ENCODE data around the gene DIDO1.

The DIDO1 gene

GRCh38 chr20:62963614-62964397 is 37.5 kb upstream of the DIDO1 start:
- Histone ChIP-seq H3K4me2 (ENCODE audit: low read length) (no peak overlapping the region), H2AK5ac (ENCODE audit: low read length) (no peak overlapping the region), H3K27me3 (ENCODE audit: insufficient read depth, low read length, poor library complexity) (no peaks in the 10 kb centered on the region), H3K56ac (ENCODE audit: low read length) (no peak overlapping the region), H4K5ac (ENCODE audit: low read length) (no peak overlapping the region), H3K4me3 (ENCODE audit: low read length) (no peak overlapping the region), H2BK120ac (ENCODE audit: low read depth, low read length) (no peak overlapping the region), H3K23ac (ENCODE audit: low read length) (no peak overlapping the region), H4K8ac (ENCODE audit: low read depth, low read length) (no peak overlapping the region), H3K9ac (ENCODE audit: low read length) (no peak overlapping the region), H3K18ac (ENCODE audit: low read length) (no peak overlapping the region), H3K4me1 (ENCODE audit: control insufficient read depth, low read depth, low read length) (no peaks in the 10 kb centered on the region), H3K27ac (ENCODE audit: low read depth, low read length) (no peak overlapping the region), H3K36me3 (ENCODE audit: control insufficient read depth, insufficient read depth, low read length) (peaks cover 2% of the 10 kb centered on the region), H3K4ac (ENCODE audit: low read depth, low read length) (no peak overlapping the region), H2BK5ac (ENCODE audit: low read length) (no peak overlapping the region), H2BK15ac (replicated peaks; ENCODE audit: low read depth) (no peak overlapping the region), H3K79me1 (ENCODE audit: low read length) (no peaks in the 10 kb centered on the region), H3K79me2 (ENCODE audit: control insufficient read depth, insufficient read depth, low read length) (no peaks in the 10 kb centered on the region)
- no CpG with 5 or more reads among the region's 32 CpGs for WGBS (ENCODE audit: extremely low coverage, insufficient coverage, low lambda C conversion rate)
- DNase-seq = no peak

GRCh38 chr20:62962891-62963613 is 36.7 kb upstream of the DIDO1 start:
- Histone ChIP-seq H3K23ac (ENCODE audit: low read length) (no peak overlapping the region), H3K4ac (ENCODE audit: low read depth, low read length) (no peak overlapping the region), H2AK5ac (ENCODE audit: low read length) (no peak overlapping the region), H3K9ac (ENCODE audit: low read length) (no peak overlapping the region), H3K79me2 (ENCODE audit: control insufficient read depth, insufficient read depth, low read length) (no peaks in the 10 kb centered on the region), H3K27ac (ENCODE audit: low read depth, low read length) (no peak overlapping the region), H3K36me3 (ENCODE audit: control insufficient read depth, insufficient read depth, low read length) (peaks cover 2% of the 10 kb centered on the region), H3K79me1 (ENCODE audit: low read length) (no peaks in the 10 kb centered on the region), H3K4me2 (ENCODE audit: low read length) (no peak overlapping the region), H3K4me3 (ENCODE audit: low read length) (no peak overlapping the region), H4K8ac (ENCODE audit: low read depth, low read length) (no peak overlapping the region), H3K18ac (ENCODE audit: low read length) (no peak overlapping the region), H2BK15ac (replicated peaks; ENCODE audit: low read depth) (no peak overlapping the region), H3K27me3 (ENCODE audit: insufficient read depth, low read length, poor library complexity) (no peaks in the 10 kb centered on the region), H2BK120ac (ENCODE audit: low read depth, low read length) (no peak overlapping the region), H3K4me1 (ENCODE audit: control insufficient read depth, low read depth, low read length) (no peaks in the 10 kb centered on the region), H2BK5ac (ENCODE audit: low read length) (no peak overlapping the region), H4K5ac (ENCODE audit: low read length) (no peak overlapping the region), H3K56ac (ENCODE audit: low read length) (no peak overlapping the region)
- WGBS (ENCODE audit: extremely low coverage, insufficient coverage, low lambda C conversion rate) = no CpG with 5 or more reads among the region's 32 CpGs
- DNase-seq = no peak

GRCh38 chr20:62962221-62962879 is 36.0 kb upstream of the DIDO1 start:
- Histone ChIP-seq H2BK120ac (ENCODE audit: low read depth, low read length) (no peak overlapping the region), H2BK15ac (replicated peaks; ENCODE audit: low read depth) (no peak overlapping the region), H3K27me3 (ENCODE audit: insufficient read depth, low read length, poor library complexity) (no peaks in the 10 kb centered on the region), H3K79me2 (ENCODE audit: control insufficient read depth, insufficient read depth, low read length) (no peaks in the 10 kb centered on the region), H4K5ac (ENCODE audit: low read length) (no peak overlapping the region), H3K4me2 (ENCODE audit: low read length) (no peak overlapping the region), H3K4me3 (ENCODE audit: low read length) (no peak overlapping the region), H4K8ac (ENCODE audit: low read depth, low read length) (no peak overlapping the region), H3K4me1 (ENCODE audit: control insufficient read depth, low read depth, low read length) (no peaks in the 10 kb centered on the region), H3K27ac (ENCODE audit: low read depth, low read length) (no peak overlapping the region), H3K79me1 (ENCODE audit: low read length) (no peaks in the 10 kb centered on the region), H3K9ac (ENCODE audit: low read length) (no peak overlapping the region), H2BK5ac (ENCODE audit: low read length) (no peak overlapping the region), H3K56ac (ENCODE audit: low read length) (no peak overlapping the region), H3K18ac (ENCODE audit: low read length) (no peak overlapping the region), H3K23ac (ENCODE audit: low read length) (no peak overlapping the region), H2AK5ac (ENCODE audit: low read length) (no peak overlapping the region), H3K4ac (ENCODE audit: low read depth, low read length) (no peak overlapping the region), H3K36me3 (ENCODE audit: control insufficient read depth, insufficient read depth, low read length) (peaks cover 4% of the 10 kb centered on the region)
- WGBS (ENCODE audit: extremely low coverage, insufficient coverage, low lambda C conversion rate) = no CpG with 5 or more reads among the region's 30 CpGs
- DNase-seq = no peak

GRCh38 chr20:62961799-62962198 is 35.5 kb upstream of the DIDO1 start:
- Histone ChIP-seq H3K79me1 (ENCODE audit: low read length) (no peaks in the 10 kb centered on the region), H2BK5ac (ENCODE audit: low read length) (no peak overlapping the region), H4K8ac (ENCODE audit: low read depth, low read length) (no peak overlapping the region), H2BK15ac (replicated peaks; ENCODE audit: low read depth) (no peak overlapping the region), H3K27me3 (ENCODE audit: insufficient read depth, low read length, poor library complexity) (no peaks in the 10 kb centered on the region), H3K79me2 (ENCODE audit: control insufficient read depth, insufficient read depth, low read length) (no peaks in the 10 kb centered on the region), H3K36me3 (ENCODE audit: control insufficient read depth, insufficient read depth, low read length) (peaks cover 4% of the 10 kb centered on the region), H3K4me2 (ENCODE audit: low read length) (no peak overlapping the region), H3K4me1 (ENCODE audit: control insufficient read depth, low read depth, low read length) (no peaks in the 10 kb centered on the region), H3K23ac (ENCODE audit: low read length) (no peak overlapping the region), H4K5ac (ENCODE audit: low read length) (no peak overlapping the region), H3K56ac (ENCODE audit: low read length) (no peak overlapping the region), H3K4me3 (ENCODE audit: low read length) (no peak overlapping the region), H2AK5ac (ENCODE audit: low read length) (no peak overlapping the region), H3K18ac (ENCODE audit: low read length) (no peak overlapping the region), H2BK120ac (ENCODE audit: low read depth, low read length) (no peak overlapping the region), H3K9ac (ENCODE audit: low read length) (no peak overlapping the region), H3K27ac (ENCODE audit: low read depth, low read length) (no peak overlapping the region), H3K4ac (ENCODE audit: low read depth, low read length) (no peak overlapping the region)
- WGBS (ENCODE audit: extremely low coverage, insufficient coverage, low lambda C conversion rate) = no CpG with 5 or more reads among the region's 8 CpGs
- no peak for DNase-seq

- Histone ChIP-seq H3K18ac (ENCODE audit: low read length) (no peak overlapping the region), H2BK120ac (ENCODE audit: low read depth, low read length) (no peak overlapping the region), H3K56ac (ENCODE audit: low read length) (no peak overlapping the region), H3K4me1 (ENCODE audit: control insufficient read depth, low read depth, low read length) (no peaks in the 10 kb centered on the region), H2AK5ac (ENCODE audit: low read length) (no peak overlapping the region), H3K36me3 (ENCODE audit: control insufficient read depth, insufficient read depth, low read length) (peaks cover 4% of the 10 kb centered on the region), H3K9ac (ENCODE audit: low read length) (no peak overlapping the region), H3K23ac (ENCODE audit: low read length) (no peak overlapping the region), H3K4ac (ENCODE audit: low read depth, low read length) (no peak overlapping the region), H3K79me2 (ENCODE audit: control insufficient read depth, insufficient read depth, low read length) (no peaks in the 10 kb centered on the region), H4K5ac (ENCODE audit: low read length) (no peak overlapping the region), H3K4me3 (ENCODE audit: low read length) (no peak overlapping the region), H3K79me1 (ENCODE audit: low read length) (no peaks in the 10 kb centered on the region), H2BK15ac (replicated peaks; ENCODE audit: low read depth) (no peak overlapping the region), H3K27ac (ENCODE audit: low read depth, low read length) (no peak overlapping the region), H2BK5ac (ENCODE audit: low read length) (no peak overlapping the region), H4K8ac (ENCODE audit: low read depth, low read length) (no peak overlapping the region), H3K27me3 (ENCODE audit: insufficient read depth, low read length, poor library complexity) (no peaks in the 10 kb centered on the region), H3K4me2 (ENCODE audit: low read length) (no peak overlapping the region)
- no peak for DNase-seq
- no CpG with 5 or more reads among the region's 19 CpGs for WGBS (ENCODE audit: extremely low coverage, insufficient coverage, low lambda C conversion rate)
These were observed 35.0 kb upstream of the DIDO1 start for GRCh38 chr20:62961310-62961783.
